ENCODE data around the gene KRT74.

The KRT74 gene

GRCh38 chr12:52614381-52615207, 41.0 kb upstream of the KRT74 start:
- no peak overlapping the region for H4K8ac ChIP-seq (ENCODE audit: low read depth, low read length)
- no peak overlapping the region for H2AK5ac ChIP-seq (ENCODE audit: low read depth, low read length)
- H3K18ac ChIP-seq (ENCODE audit: low read length): no peak overlapping the region
- no peak overlapping the region for H3K27ac ChIP-seq (replicated peaks; ENCODE audit: low read length)
- no peak overlapping the region for H3K4me3 ChIP-seq (ENCODE audit: low read length in 2 of 2)
- no peak overlapping the region for H2BK5ac ChIP-seq (ENCODE audit: low read length)
- no peak for DNase-seq (ENCODE audit: low spot score)
- no peak overlapping the region for H4K91ac ChIP-seq (ENCODE audit: low read depth, low read length, poor library complexity)
- H3K4me2 ChIP-seq (ENCODE audit: insufficient read depth, low read length, poor library complexity, severe bottlenecking): no peak overlapping the region
- no CpG with 5 or more reads among the region's 10 CpGs for WGBS, 2 donors (ENCODE audit: extremely low coverage in 2 of 2, insufficient read length in 2 of 2, insufficient replicate concordance in 1 of 2)
- no peak overlapping the region for H2BK120ac ChIP-seq (ENCODE audit: low read depth, low read length)
- H2BK15ac ChIP-seq (ENCODE audit: low read length): no peak overlapping the region
- no peaks in the 10 kb centered on the region for H3K4me1 ChIP-seq (ENCODE audit: control insufficient read depth in 2 of 2, insufficient read depth in 1 of 2, low read depth in 1 of 2, low read length in 2 of 2)
- H3K14ac ChIP-seq (ENCODE audit: low read length): no peak overlapping the region
- H3K9me3 ChIP-seq (replicated peaks in 1 of 2; ENCODE audit: control insufficient read depth in 2 of 2, insufficient read depth in 1 of 2, low read depth in 1 of 2, low read length in 2 of 2): no peaks in the 10 kb centered on the region
- no peaks in the 10 kb centered on the region for H3K36me3 ChIP-seq (replicated peaks in 1 of 2; ENCODE audit: control insufficient read depth in 2 of 2, insufficient read depth in 2 of 2, low read length in 2 of 2)
- no peaks in the 10 kb centered on the region for H3K79me1 ChIP-seq (ENCODE audit: low read depth, low read length)
- H2AFZ ChIP-seq (ENCODE audit: low read length): no peak overlapping the region
- no peak overlapping the region for H3K23ac ChIP-seq (ENCODE audit: low read depth, low read length, poor library complexity)
- peaks cover 0 to 15% (median 0%) of the 10 kb centered on the region in 3 experiments for H3K27me3 ChIP-seq (ENCODE audit: control insufficient read depth in 3 of 3, insufficient read depth in 3 of 3, low read depth in 1 of 3, low read length in 3 of 3)
- H2BK12ac ChIP-seq (ENCODE audit: low read length): no peak overlapping the region
- H3K4ac ChIP-seq (ENCODE audit: low read length): no peak overlapping the region
- H3K9ac ChIP-seq (ENCODE audit: low read depth, low read length, poor library complexity): no peak overlapping the region

GRCh38 chr12:52613384-52614030, 39.9 kb upstream of the KRT74 start:
- Histone ChIP-seq H2BK5ac (ENCODE audit: low read length) (no peak overlapping the region), H3K36me3 (replicated peaks in 1 of 2; ENCODE audit: control insufficient read depth in 2 of 2, insufficient read depth in 2 of 2, low read length in 2 of 2) (no peaks in the 10 kb centered on the region), H3K79me1 (ENCODE audit: low read depth, low read length) (no peaks in the 10 kb centered on the region), H3K18ac (ENCODE audit: low read length) (no peak overlapping the region), H3K4me1 (ENCODE audit: control insufficient read depth in 2 of 2, insufficient read depth in 1 of 2, low read depth in 1 of 2, low read length in 2 of 2) (no peaks in the 10 kb centered on the region), H3K27me3 (ENCODE audit: control insufficient read depth in 3 of 3, insufficient read depth in 3 of 3, low read depth in 1 of 3, low read length in 3 of 3) (peaks cover 0 to 20% (median 0%) of the 10 kb centered on the region in 3 experiments), H2BK12ac (ENCODE audit: low read length) (no peak overlapping the region), H3K4me2 (ENCODE audit: insufficient read depth, low read length, poor library complexity, severe bottlenecking) (no peak overlapping the region), H2BK15ac (ENCODE audit: low read length) (no peak overlapping the region), H3K9ac (ENCODE audit: low read depth, low read length, poor library complexity) (no peak overlapping the region), H3K4ac (ENCODE audit: low read length) (no peak overlapping the region), H3K14ac (ENCODE audit: low read length) (no peak overlapping the region), H2AK5ac (ENCODE audit: low read depth, low read length) (no peak overlapping the region), H2BK120ac (ENCODE audit: low read depth, low read length) (no peak overlapping the region), H2AFZ (ENCODE audit: low read length) (no peak overlapping the region), H4K8ac (ENCODE audit: low read depth, low read length) (no peak overlapping the region), H3K27ac (replicated peaks; ENCODE audit: low read length) (no peak overlapping the region), H4K91ac (ENCODE audit: low read depth, low read length, poor library complexity) (no peak overlapping the region), H3K9me3 (replicated peaks in 1 of 2; ENCODE audit: control insufficient read depth in 2 of 2, insufficient read depth in 1 of 2, low read depth in 1 of 2, low read length in 2 of 2) (no peaks in the 10 kb centered on the region), H3K23ac (ENCODE audit: low read depth, low read length, poor library complexity) (no peak overlapping the region), H3K4me3 (ENCODE audit: low read length in 2 of 2) (no peak overlapping the region)
- WGBS, 2 donors (ENCODE audit: extremely low coverage in 2 of 2, insufficient read length in 2 of 2, insufficient replicate concordance in 1 of 2): no CpG with 5 or more reads among the region's 9 CpGs
- DNase-seq (ENCODE audit: low spot score): no peak

DNA sequence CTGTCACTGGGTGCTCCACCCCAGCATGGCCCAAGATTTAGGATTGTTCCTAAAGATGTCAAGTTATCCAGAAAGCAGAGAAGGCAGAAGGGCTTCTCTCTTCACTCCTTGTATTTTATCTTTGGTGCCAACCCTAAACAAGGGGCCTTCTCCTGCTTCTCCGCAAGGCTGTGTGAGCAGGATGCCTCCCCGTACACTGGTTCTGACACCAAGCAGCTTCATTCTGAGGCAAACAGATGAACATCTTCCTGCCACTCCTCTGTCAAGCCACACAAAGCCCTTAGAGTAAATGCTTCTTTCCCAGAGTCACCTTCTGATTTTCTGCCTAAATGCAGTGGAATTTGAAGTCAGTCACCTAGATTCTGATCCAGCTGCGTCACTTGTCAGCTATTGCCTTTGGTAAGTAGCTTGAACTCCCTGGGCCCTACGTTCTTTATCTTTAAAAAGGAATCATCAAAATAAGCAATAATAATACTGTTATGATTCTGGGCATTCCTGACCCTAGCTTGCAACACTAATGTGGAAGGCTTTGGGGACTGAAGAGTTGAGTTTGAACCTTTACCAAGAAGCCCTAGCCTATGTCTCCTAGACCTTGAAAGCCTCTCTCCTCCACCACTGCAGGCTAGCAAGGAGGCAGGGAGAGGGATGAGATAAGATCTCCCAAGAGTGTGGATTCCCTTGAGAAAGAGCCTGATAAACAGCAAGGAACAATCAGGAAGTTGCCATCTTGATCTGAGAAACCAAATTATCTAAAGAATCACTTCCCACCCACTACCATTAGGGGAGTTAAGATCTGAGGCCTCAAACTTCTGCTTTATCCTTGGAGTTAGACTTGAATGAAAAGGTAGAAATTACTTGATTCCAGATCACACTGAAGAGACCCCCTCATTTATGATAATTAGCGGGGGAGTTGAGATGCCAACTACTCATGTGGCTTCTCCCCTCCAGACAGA, 39.1 kb upstream of the KRT74 start:
- no peaks in the 10 kb centered on the region for H3K79me1 ChIP-seq (ENCODE audit: low read depth, low read length)
- no peak overlapping the region for H2BK5ac ChIP-seq (ENCODE audit: low read length)
- H2BK120ac ChIP-seq (ENCODE audit: low read depth, low read length): no peak overlapping the region
- no peaks in the 10 kb centered on the region for H3K36me3 ChIP-seq (replicated peaks in 1 of 2; ENCODE audit: control insufficient read depth in 2 of 2, insufficient read depth in 2 of 2, low read length in 2 of 2)
- H3K14ac ChIP-seq (ENCODE audit: low read length): no peak overlapping the region
- H3K4me1 ChIP-seq (ENCODE audit: control insufficient read depth in 2 of 2, insufficient read depth in 1 of 2, low read depth in 1 of 2, low read length in 2 of 2): no peaks in the 10 kb centered on the region
- no peak overlapping the region for H2BK12ac ChIP-seq (ENCODE audit: low read length)
- no peaks in the 10 kb centered on the region for H3K9me3 ChIP-seq (replicated peaks in 1 of 2; ENCODE audit: control insufficient read depth in 2 of 2, insufficient read depth in 1 of 2, low read depth in 1 of 2, low read length in 2 of 2)
- H3K4ac ChIP-seq (ENCODE audit: low read length): no peak overlapping the region
- H3K9ac ChIP-seq (ENCODE audit: low read depth, low read length, poor library complexity): no peak overlapping the region
- WGBS, 2 donors (ENCODE audit: extremely low coverage in 2 of 2, insufficient read length in 2 of 2, insufficient replicate concordance in 1 of 2): no CpG with 5 or more reads among the region's 5 CpGs
- H3K18ac ChIP-seq (ENCODE audit: low read length): no peak overlapping the region
- H2BK15ac ChIP-seq (ENCODE audit: low read length): no peak overlapping the region
- no peak overlapping the region for H2AK5ac ChIP-seq (ENCODE audit: low read depth, low read length)
- H4K91ac ChIP-seq (ENCODE audit: low read depth, low read length, poor library complexity): no peak overlapping the region
- no peak overlapping the region for H3K27ac ChIP-seq (replicated peaks; ENCODE audit: low read length)
- H3K4me3 ChIP-seq (ENCODE audit: low read length in 2 of 2): no peak overlapping the region
- H3K23ac ChIP-seq (ENCODE audit: low read depth, low read length, poor library complexity): no peak overlapping the region
- H3K27me3 ChIP-seq (ENCODE audit: control insufficient read depth in 3 of 3, insufficient read depth in 3 of 3, low read depth in 1 of 3, low read length in 3 of 3): peaks cover 0 to 20% (median 0%) of the 10 kb centered on the region in 3 experiments
- H3K4me2 ChIP-seq (ENCODE audit: insufficient read depth, low read length, poor library complexity, severe bottlenecking): no peak overlapping the region
- no peak overlapping the region for H2AFZ ChIP-seq (ENCODE audit: low read length)
- H4K8ac ChIP-seq (ENCODE audit: low read depth, low read length): no peak overlapping the region
- no peak for DNase-seq (ENCODE audit: low spot score)
